ENCODE data around the gene MCF2L2. TPM values are rescaled to one million over a fixed set of nuclear protein-coding genes. Genes with fewer than 3 reads are reported as not detected.

Gene MCF2L2
- total RNA-seq, 1 donor from 2014 or later, result 0.62 TPM

DNA sequence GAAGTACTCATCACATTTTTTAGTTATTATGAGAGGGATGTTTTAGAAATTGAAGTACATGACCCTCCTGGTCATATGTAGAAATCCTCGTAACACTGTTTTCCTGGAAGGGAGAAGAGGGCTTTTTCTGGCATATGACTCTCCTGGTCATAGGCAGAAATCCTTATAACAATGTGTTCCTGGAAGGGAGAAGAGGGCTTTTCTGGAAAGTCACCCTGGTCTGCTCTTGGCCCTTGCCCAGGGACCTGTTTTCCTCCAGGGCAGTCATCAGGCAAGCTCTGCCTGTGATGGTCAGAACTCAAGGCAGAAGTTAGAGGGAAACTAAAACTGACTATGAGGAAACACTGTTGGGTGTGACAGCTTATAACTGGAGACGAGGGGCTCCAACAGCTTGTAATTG is 293.6 kb downstream of the MCF2L2 start:
- Histone ChIP-seq H3K36me3 (peaks cover under 1% of the 10 kb centered on the region), H3K27ac (no peak overlapping the region), H3K27me3 (ENCODE audit: low read depth) (no peaks in the 10 kb centered on the region), H3K4me1 (peaks cover 25% of the 10 kb centered on the region), H3K9me3 (no peaks in the 10 kb centered on the region), H3K4me3 (no peak overlapping the region)
- intact Hi-C loops (cut with DNase I), result no loop called here
- DNase-seq (no peak), ATAC-seq (peak; percentile 73 to 78)
- TF ChIP-seq, protein P1, sequence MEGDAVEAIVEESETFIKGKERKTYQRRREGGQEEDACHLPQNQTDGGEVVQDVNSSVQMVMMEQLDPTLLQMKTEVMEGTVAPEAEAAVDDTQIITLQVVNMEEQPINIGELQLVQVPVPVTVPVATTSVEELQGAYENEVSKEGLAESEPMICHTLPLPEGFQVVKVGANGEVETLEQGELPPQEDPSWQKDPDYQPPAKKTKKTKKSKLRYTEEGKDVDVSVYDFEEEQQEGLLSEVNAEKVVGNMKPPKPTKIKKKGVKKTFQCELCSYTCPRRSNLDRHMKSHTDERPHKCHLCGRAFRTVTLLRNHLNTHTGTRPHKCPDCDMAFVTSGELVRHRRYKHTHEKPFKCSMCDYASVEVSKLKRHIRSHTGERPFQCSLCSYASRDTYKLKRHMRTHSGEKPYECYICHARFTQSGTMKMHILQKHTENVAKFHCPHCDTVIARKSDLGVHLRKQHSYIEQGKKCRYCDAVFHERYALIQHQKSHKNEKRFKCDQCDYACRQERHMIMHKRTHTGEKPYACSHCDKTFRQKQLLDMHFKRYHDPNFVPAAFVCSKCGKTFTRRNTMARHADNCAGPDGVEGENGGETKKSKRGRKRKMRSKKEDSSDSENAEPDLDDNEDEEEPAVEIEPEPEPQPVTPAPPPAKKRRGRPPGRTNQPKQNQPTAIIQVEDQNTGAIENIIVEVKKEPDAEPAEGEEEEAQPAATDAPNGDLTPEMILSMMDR (IDR thresholded peaks at IDR 0.05), result no peak

DNA sequence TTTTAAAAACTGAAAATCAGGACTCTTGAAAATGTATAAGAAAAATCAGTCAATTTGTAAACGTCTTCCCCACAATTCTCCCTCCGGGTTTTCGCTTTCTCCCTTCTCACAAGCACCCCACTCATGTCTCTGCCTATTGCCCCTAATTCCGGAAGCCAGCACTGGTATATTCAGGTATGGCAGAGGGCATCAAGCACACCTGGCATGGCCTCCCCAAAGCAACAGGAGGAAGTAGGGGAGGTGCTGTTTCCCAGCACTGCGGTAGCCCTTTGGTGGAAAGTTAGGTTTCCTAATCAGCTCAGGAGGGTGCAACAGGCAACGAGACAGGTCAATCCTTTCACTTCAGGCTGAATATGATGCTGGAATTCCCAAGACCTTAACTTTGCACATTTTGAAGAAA is 296.0 kb downstream of the MCF2L2 start:
- H3K36me3 ChIP-seq, result no peaks in the 10 kb centered on the region
- TF ChIP-seq, protein P1 (IDR thresholded peaks at IDR 0.05), result no peak
- H3K4me1 ChIP-seq, result peaks cover 25% of the 10 kb centered on the region
- peaks cover 10% of the 10 kb centered on the region for H3K9me3 ChIP-seq
- intact Hi-C loops (cut with DNase I), result no loop called here
- peak; percentile 44 to 51 for ATAC-seq
- H3K27me3 ChIP-seq (ENCODE audit: low read depth), result no peaks in the 10 kb centered on the region
- no peak overlapping the region for H3K27ac ChIP-seq
- no peak overlapping the region for H3K4me3 ChIP-seq
- no peak for DNase-seq

DNA sequence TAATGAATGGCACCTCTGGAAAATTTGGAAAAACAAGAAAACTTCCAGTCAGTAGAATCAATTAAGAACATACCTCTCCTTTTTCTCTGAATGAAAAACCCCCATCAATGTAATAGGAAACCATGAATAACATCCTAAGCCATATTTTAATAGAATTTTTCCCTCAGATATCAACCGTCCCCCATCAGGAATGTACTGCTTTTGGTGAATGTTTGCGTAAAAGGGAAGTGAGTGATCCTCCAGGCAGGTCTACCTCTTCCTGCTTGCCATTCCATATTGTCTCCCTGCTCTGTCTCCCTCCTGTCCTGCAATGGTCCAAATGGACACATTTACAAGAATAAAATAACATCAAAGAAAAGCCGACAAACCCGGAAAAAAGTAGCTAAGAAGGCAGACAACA is 296.7 kb downstream of the MCF2L2 start:
- intact Hi-C loops (cut with DNase I), result no loop called here

DNA sequence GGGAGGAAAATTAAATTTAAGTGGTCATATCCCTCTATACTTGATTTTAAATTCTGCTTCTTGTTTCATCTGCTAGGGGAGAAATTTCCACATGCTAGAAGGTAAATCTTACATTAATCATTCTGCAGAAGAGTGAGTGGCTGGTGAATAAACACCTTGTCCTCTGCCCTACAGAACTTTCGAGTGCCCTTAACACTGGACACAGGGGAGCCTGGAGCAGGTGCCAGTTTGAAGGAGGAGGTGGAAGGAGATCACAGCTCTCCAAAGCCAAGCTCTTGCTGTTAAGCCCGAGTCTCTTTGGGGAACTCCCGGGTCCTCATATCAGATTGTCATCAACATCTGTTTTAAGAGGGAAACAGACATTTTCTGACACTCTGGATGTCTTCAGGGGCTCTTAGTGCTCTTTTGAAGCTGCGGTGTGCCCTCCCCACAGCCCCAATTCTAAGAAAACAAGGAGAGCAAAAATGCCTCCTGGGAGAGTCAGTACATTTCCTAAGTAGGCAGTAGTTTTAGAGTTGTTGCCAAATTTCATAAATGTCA is 297.2 kb downstream of the MCF2L2 start:
- no peaks in the 10 kb centered on the region for H3K27me3 ChIP-seq (ENCODE audit: low read depth)
- H3K27ac ChIP-seq, result no peak overlapping the region
- H3K9me3 ChIP-seq, result peaks cover 10% of the 10 kb centered on the region
- no peak overlapping the region for H3K4me3 ChIP-seq
- H3K4me1 ChIP-seq, result peaks cover 25% of the 10 kb centered on the region
- no peaks in the 10 kb centered on the region for H3K36me3 ChIP-seq
- DNase-seq (peak; percentile 57), ATAC-seq (peak; percentile 88 to 90)
- TF ChIP-seq, protein P1 (IDR thresholded peaks at IDR 0.05), result no peak
- intact Hi-C loops (cut with DNase I), result no loop called here

More for the DNA sequence above, 296.7 kb downstream of the MCF2L2 start:
- TF ChIP-seq, protein P1 (IDR thresholded peaks at IDR 0.05), result no peak
- Histone ChIP-seq H3K4me3 (no peak overlapping the region), H3K4me1 (peaks cover 25% of the 10 kb centered on the region), H3K27me3 (ENCODE audit: low read depth) (no peaks in the 10 kb centered on the region), H3K27ac (no peak overlapping the region), H3K9me3 (peaks cover 10% of the 10 kb centered on the region), H3K36me3 (no peaks in the 10 kb centered on the region)
- ATAC-seq (no peak), DNase-seq (no peak)

DNA sequence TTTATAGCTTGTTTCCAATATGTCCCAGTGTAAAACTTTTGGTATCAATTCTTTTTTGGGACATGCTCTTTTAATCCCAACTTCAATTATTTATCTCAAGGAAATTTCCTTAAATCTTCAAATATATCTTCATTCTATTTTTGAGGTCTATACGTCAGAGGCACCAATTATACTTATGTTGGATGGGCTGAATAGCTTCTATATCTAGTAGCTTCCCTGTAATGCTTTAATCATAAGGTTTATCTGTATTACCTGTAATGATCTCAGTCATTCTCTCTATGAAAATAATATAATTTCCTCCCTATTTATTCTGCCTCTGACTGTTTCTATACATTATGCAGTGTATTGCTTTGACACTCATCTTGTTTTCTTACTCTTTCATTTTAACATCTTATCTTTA is 299.2 kb downstream of the MCF2L2 start:
- Histone ChIP-seq H3K4me1 (peaks cover 17% of the 10 kb centered on the region), H3K4me3 (no peak overlapping the region), H3K27me3 (ENCODE audit: low read depth) (no peaks in the 10 kb centered on the region), H3K27ac (no peak overlapping the region), H3K36me3 (no peaks in the 10 kb centered on the region), H3K9me3 (peaks cover 10% of the 10 kb centered on the region)
- ATAC-seq, result no peak
- intact Hi-C loops (cut with DNase I), result no loop called here
- DNase-seq, result no peak
- TF ChIP-seq, protein P1 (IDR thresholded peaks at IDR 0.05), result no peak
